GF-D8 (cell line): Measurements from ENCODE around the gene KNDC1.
"Not testable (repeated sequence)": the region's sequence is repeated elsewhere in the genome, so short reads cannot be mapped to it uniquely, and the experiment has no call there.

Source experiments
- DNase-seq: peaks from one replicate; lab custom pipeline; 2025; lab: John Stamatoyannopoulos, UW

KNDC1 gene

GRCh38 chr10:133161486-133162109 lies 1.6 kb downstream of the KNDC1 start:
- no peak for DNase-seq

DNA sequence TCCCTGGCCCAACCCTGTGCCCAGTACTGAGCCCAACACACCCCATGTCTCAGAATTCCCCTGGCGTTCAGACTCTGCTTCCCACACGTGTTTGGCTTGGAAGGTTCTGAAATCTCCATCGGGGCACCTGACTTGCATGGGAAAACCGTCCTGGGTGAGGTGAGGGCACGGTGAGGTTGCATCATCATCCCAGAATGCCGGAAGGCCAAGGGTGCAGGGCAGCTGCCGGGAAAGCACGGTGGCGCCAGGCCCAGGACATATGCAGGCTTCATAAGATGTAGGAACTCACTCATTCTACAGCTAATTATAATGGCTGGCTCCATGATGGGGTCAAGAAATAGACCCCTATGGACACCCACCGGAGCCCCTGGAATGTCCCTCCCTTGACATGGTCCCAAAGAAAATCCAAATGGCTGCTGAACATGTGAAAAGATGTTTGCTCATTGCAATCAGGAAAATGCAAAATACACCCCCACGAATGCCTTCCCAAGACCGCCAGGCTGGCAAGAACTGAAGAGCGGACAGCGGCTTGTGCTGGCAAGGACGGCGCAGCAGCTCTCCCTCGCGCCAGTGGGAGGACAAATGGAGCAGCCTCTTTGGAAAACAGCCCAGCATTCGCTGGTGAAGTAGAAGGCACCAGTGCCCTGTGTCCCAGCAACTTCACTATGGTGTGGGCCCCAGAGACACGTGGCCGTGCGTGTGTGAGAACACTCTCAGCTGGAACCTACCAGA lies 2.3 kb downstream of the KNDC1 start:
- DNase-seq = no peak

DNA sequence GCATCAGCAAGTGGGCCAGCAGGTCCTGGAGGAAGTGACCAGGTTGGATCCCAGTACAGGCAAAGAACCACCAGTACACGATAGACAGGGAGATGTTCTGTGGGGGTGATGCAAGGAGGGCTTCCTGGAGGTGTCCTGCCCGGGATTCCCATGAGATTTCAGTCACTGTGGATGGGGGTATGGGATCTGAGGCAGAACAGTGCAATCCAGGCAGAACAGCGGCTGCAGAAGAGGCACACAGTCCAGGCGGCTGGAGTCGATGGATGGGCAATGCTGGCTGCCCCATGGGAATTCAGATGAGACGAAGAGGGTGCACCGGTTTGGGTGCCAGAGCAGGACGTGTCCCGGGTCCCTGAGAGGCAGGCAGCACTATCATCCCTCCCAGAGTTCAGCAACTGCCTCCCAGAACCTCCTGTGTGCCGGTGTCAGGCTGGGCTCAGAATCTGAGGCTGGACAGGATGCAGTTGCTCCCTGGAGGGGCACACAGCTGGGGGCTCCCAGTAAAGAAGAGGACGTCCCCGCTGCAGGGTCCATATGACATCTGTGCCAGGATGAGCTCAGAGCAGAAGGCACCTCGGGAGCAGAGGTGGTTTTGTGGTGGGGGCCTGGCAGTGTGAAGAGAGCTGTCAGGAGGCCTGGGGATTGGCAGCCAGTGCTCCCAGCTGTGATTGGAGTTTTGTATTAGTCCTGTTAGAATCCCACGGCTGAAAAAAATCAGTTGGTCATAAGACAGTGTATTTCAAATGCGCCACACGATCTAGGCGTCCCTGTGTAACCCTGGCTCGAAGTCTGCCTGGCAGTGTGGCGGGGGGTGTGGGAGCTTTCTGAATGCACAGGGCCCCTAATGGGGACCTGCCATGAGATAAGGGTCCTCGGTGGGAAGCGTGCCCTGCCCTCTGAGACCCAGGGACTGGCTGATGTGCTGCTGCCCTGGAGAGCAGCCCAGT lies 3.2 kb downstream of the KNDC1 start:
- no peak for DNase-seq

- no peak for DNase-seq
These were observed 4.1 kb downstream of the KNDC1 start for GRCh38 chr10:133163889-133164815.

- DNase-seq = no peak
These were observed 5.0 kb downstream of the KNDC1 start for GRCh38 chr10:133164816-133165555.

- no peak for DNase-seq
These were observed 5.8 kb downstream of the KNDC1 start for GRCh38 chr10:133165556-133166503.

DNA sequence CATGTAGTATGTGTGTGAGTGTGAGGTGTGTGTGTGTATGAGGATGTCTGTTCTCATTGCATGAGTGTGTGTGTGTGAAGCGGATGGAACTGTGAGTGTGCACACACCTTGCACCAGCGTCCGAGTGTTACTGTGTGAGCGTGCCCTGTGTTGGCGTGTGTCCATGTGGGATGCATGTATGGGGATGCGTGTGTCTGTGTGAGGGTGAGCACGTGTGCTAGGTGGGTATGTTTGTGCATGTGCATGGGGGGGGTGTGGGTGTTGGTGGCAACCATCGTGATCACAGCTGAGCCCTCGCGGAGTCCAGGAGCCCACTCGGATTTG lies 6.4 kb downstream of the KNDC1 start:
- DNase-seq = no peak

DNA sequence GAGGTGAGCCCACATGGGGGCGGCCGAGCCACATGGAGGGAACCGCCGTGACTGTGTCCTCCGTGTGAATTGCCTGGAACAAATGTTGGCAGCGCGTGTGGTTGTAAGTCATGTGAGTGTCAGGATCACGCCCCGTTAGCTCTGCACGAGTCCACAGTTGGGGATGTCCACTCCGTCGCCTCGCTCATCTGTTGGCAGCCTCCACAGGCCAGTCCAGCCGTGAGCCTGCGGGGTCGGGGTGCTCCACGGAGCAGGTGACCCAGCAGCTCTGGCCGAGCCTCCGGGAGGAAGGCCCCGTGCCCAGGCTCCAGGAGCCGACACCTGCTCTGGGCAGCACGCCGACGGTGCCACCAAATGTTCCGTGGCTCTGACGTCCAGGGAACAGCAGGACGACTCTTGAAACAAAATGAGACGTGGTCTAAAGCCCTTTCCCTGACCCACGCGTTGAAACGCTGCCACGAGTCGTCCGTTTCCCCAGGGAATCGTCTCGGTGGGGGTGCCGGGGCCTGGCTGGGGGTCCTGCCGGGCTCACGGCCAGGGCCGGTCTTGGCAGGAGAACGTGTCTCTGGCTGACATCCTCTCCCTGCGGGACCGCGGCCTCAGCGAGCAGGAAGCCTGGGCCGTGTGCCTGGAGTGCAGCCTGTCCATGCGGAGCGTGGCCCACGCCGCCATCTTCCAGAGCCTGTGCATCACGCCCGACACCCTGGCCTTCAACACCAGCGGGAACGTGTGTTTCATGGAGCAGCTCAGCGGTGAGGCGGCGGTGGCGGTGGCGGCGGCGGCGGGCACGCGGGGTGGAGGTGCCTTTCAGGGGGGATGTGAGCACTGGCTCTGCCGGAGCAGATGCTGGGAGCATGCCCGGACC lies 7.0 kb downstream of the KNDC1 start:
- no peak for DNase-seq

GRCh38 chr10:133167693-133168616 lies 7.9 kb downstream of the KNDC1 start:
- no peak for DNase-seq

DNA sequence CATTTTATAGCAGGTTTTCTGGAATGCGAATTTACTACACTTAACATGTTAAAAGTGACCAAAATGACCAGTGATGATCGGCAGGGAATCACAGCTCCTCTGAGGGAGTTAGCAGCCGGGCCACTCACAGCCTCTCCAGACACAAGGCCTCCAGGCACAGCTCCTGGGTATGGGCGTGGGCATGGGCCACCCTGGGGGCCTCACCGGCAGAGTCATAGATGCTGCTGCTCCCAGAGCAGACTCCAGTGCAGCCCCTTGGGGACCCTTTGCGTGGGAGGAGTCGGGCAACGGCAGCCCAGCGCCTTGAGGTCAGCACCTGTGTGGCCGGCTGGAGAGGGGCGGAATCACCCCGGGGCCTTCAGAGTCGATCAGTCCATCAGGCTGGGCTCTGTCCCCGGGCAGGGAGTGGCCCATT lies 8.6 kb downstream of the KNDC1 start:
- DNase-seq = no peak

GRCh38 chr10:133169173-133169947 lies 9.3 kb downstream of the KNDC1 start:
- no peak for DNase-seq

GRCh38 chr10:133170092-133170491 lies 10.1 kb downstream of the KNDC1 start:
- DNase-seq = no peak

DNA sequence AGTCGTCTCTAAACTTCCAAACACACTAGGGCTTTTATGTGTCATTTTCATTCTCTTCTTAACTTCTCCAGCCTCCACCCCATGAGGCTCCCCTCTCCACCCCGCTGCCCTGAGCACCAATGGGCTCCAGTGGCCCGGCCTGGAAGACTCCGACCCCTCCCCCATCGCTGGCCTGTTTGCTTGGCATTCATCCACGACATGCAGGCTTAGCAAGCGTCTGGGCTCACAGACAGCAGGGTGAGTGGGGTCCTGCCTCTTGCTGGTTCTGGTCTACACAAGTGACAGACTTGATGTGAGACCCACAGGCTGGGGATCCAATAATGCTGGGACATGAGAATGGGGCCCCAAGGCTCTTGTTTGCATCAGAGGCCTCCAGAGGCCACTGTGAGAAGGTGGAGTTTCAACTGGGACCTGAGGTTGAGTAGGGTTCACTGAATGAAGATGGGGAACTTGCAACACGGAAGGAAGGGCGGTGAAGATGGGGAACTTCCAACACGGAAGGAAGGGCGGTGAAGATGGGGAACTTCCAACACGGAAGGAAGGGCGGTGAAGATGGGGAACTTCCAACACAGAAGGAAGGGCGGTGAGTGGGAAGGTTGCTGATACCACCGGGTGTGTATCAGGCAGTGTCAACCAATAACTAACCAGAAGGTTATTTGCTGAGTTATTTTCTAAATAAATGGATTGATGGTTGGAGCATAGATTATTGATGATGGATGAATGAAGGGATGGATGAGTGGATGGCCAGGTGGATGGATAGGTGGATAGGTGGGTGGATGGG lies 14.0 kb downstream of the KNDC1 start:
- DNase-seq = no peak

DNA sequence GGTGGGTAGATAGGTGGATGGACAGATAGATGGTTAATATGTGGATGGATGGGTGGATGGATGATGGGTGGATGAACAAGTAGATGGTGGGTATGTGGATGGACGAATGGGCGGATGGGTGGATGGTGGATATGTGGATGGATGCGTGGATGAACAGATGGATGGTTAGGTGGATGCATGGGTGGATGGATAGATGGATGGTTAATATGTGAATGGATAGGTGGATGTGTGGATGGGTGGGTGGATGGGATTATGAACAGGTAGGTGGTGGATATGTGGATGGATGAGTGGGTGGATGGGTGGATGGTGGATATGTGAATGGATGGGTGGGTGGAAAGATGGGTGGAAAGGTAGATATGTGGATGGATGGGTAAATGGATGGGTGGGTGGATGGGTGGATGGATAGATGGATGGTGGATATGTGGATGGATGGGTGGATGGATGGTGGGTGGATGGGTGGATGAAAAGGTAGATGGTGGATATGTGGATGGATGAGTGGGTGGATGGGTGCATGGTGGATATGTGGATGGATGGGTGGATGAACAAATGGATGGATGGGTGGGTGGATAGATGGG lies 14.8 kb downstream of the KNDC1 start:
- DNase-seq = no peak

- not testable (repeated sequence) for DNase-seq
These were observed 15.6 kb downstream of the KNDC1 start for GRCh38 chr10:133175624-133176023.

GRCh38 chr10:133176546-133176945 lies 16.5 kb downstream of the KNDC1 start:
- DNase-seq = no peak
